Measurements from ENCODE around the gene RSBN1. TPM values are rescaled to one million over a fixed set of nuclear protein-coding genes. Genes with fewer than 3 reads are reported as not detected.

RSBN1 gene
- 57.2 TPM for total RNA-seq

GRCh38 chr1:113811888-113812660, at the start of gene RSBN1:
Gene RSBN1 (minus strand): TSS chr1:113812476. CDS start chr1:113812412, 64 bp downstream.

GRCh38 chr1:113759333-113760101, 52.8 kb downstream of the RSBN1 start, which contains the start of gene PHTF1:
Gene PHTF1 (minus strand): TSS chr1:113759486. CDS start chr1:113758703, 783 bp downstream.

Other genes starting within 250 kb of the RSBN1 start
- gene PHTF1, start 53.0 kb downstream of the RSBN1 start, total RNA-seq, result 33.2 TPM
- 0.92 TPM for gene PTPN22, start 59.2 kb upstream of the RSBN1 start, total RNA-seq
- gene BCL2L15, start 75.1 kb upstream of the RSBN1 start, total RNA-seq, result 0.69 TPM
- gene AP4B1, start 92.3 kb upstream of the RSBN1 start, total RNA-seq, result 26.8 TPM
- gene DCLRE1B, start 92.8 kb upstream of the RSBN1 start, total RNA-seq, result 7.2 TPM
- gene HIPK1, start 116.8 kb upstream of the RSBN1 start, total RNA-seq, result 56.1 TPM
- gene OLFML3, start 167.0 kb upstream of the RSBN1 start, total RNA-seq, result 19.8 TPM

Data from diencephalon (tissue), 1 donor.